Transverse colon (tissue), 4 donors: ENCODE measurements around the gene AKAP6.

Experiments used
- POLR2A ChIP-seq: fragments of 450-650 bp; IDR thresholded peaks from one replicate; pipeline ENCODE4 v1.6.1; 2016; ENCODE audit warnings: antibody characterized with exemption, mild to moderate bottlenecking, moderate library complexity
- POLR2AphosphoS5 ChIP-seq, 3 donors: sonication (generic); formaldehyde crosslinking; IDR thresholded peaks; one replicate each; pipeline ENCODE4 v1.6.1; 2016; ENCODE audit warnings: antibody characterized with exemption in 3 of 3
- TF ChIP-seq, protein P1 (sequence below), 5 experiments: fragments of 200-600 bp in 3 of 5; fragments of 450-650 bp in 2 of 5; sonication (generic) in 3 of 5; IDR thresholded peaks; 1 replicate in 2 of 5; 2 replicates in 3 of 5; pipeline ENCODE4 v1.5.1; 2016 to 2017; ENCODE audit warnings: antibody characterized with exemption in 5 of 5, inconsistent platforms in 3 of 5, mild to moderate bottlenecking in 2 of 5, moderate library complexity in 1 of 5

DNA sequence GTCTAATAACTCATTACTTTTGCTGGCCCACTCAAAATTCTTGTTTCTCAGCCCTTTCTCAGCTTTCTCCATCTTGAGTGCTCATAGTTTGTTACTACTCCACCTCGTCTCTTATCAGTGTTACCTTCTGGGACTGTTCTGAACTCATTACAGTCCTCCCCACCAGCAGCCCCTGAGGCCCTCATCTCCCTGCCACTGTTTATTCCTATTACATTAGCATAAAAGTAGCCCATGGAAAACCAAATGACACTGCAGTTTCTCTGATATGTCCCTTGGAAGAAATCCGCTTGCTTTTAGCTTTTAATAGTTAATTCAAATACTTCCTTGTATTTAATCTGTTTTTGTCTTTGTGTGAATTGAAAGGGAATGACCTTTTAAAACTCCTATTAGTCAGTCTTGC lies 7.6 kb downstream of the AKAP6 start:
- TF ChIP-seq, protein P1, sequence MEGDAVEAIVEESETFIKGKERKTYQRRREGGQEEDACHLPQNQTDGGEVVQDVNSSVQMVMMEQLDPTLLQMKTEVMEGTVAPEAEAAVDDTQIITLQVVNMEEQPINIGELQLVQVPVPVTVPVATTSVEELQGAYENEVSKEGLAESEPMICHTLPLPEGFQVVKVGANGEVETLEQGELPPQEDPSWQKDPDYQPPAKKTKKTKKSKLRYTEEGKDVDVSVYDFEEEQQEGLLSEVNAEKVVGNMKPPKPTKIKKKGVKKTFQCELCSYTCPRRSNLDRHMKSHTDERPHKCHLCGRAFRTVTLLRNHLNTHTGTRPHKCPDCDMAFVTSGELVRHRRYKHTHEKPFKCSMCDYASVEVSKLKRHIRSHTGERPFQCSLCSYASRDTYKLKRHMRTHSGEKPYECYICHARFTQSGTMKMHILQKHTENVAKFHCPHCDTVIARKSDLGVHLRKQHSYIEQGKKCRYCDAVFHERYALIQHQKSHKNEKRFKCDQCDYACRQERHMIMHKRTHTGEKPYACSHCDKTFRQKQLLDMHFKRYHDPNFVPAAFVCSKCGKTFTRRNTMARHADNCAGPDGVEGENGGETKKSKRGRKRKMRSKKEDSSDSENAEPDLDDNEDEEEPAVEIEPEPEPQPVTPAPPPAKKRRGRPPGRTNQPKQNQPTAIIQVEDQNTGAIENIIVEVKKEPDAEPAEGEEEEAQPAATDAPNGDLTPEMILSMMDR (IDR thresholded peaks at IDR 0.05) = no peak
- TF ChIP-seq POLR2A = no peak
- TF ChIP-seq POLR2AphosphoS5 (IDR thresholded peaks at IDR 0.05) = no peak
